SU-DHL-6 (cell line): ENCODE results near the gene DSG3.

Experiments used
- H2AFZ ChIP-seq: fragments of 200-600 bp; sonication (generic); 2 replicates; pipeline ENCODE4 v1.6.1; 2014; ENCODE audit warnings: low read depth, mild to moderate bottlenecking, moderate library complexity, mixed read lengths, antibody characterized with exemption, low read length; ENCODE audit not compliant: severe bottlenecking
- H3F3A ChIP-seq: fragments of 200-600 bp; shearing (Covaris generic); 2 replicates; pipeline ENCODE4 v1.6.0; 2016; ENCODE audit warnings: antibody characterized with exemption, mild to moderate bottlenecking; ENCODE audit not compliant: insufficient read depth
- H3K27ac ChIP-seq: fragments of 200-600 bp; sonication (generic); 2 replicates; pipeline ENCODE4 v1.5.1; 2016; ENCODE audit warnings: low read depth, mild to moderate bottlenecking, low read length, moderate library complexity, mixed read lengths
- H3K27me3 ChIP-seq: fragments of 200-600 bp; sonication (generic), shearing (Covaris generic); 2 replicates; pipeline ENCODE4 v1.6.0; 2014; ENCODE audit warnings: mild to moderate bottlenecking, low read length
- H3K36me3 ChIP-seq: fragments of 200-600 bp; sonication (generic); 2 replicates; pipeline ENCODE4 v1.6.1; 2014; ENCODE audit warnings: mild to moderate bottlenecking, low read length, mixed read lengths
- H3K4me2 ChIP-seq: fragments of 300-600, 200-600 bp; shearing (Covaris generic), sonication (generic); 2 replicates; pipeline ENCODE4 v1.6.0; 2014; ENCODE audit warnings: low read length, low read depth, mild to moderate bottlenecking; ENCODE audit not compliant: poor library complexity, severe bottlenecking
- H3K4me3 ChIP-seq: fragments of 200-600 bp; sonication (generic); 2 replicates; pipeline ENCODE4 v1.5.1; 2014; ENCODE audit warnings: antibody characterized with exemption, low read length, mild to moderate bottlenecking, mixed read lengths; ENCODE audit not compliant: insufficient read depth, poor library complexity, severe bottlenecking
- H3K79me2 ChIP-seq: fragments of 200-600 bp; sonication (generic); 2 replicates; pipeline ENCODE4 v1.6.1; 2014; ENCODE audit warnings: mild to moderate bottlenecking, low read length, moderate library complexity; ENCODE audit not compliant: insufficient read depth
- H3K9ac ChIP-seq: fragments of 200-600 bp; sonication (generic); 2 replicates; pipeline ENCODE4 v1.7.0; 2014; ENCODE audit warnings: mild to moderate bottlenecking, low read length
- H3K9me2 ChIP-seq: fragments of 200-600 bp; sonication (generic); replicated peaks from 2 replicates; pipeline ENCODE4 v1.6.1; 2014; ENCODE audit warnings: low read length; ENCODE audit not compliant: insufficient read depth
- H3K9me3 ChIP-seq: fragments of 200-600 bp; sonication (generic); 2 replicates; pipeline ENCODE4 v1.6.1; 2014; ENCODE audit warnings: low read length, mixed read lengths; ENCODE audit not compliant: insufficient read depth
- H4K20me1 ChIP-seq: fragments of 200-600 bp; sonication (generic); 2 replicates; pipeline ENCODE4 v1.6.1; 2014; ENCODE audit warnings: low read depth, mild to moderate bottlenecking, antibody characterized with exemption, low read length, moderate library complexity, mixed read lengths
- EZH2phosphoT487 ChIP-seq: fragments of 200-600 bp; sonication (generic), shearing (Covaris generic); conservative IDR thresholded peaks from 2 replicates; pipeline ENCODE4 v1.6.1; 2018; ENCODE audit warnings: mild to moderate bottlenecking, antibody characterized with exemption, low read length, moderate library complexity, mixed read lengths
- TF ChIP-seq, protein P1 (sequence below): fragments of 200-600 bp; sonication (generic); IDR thresholded peaks from one replicate; pipeline ENCODE4 v1.5.1; 2017; ENCODE audit warnings: antibody characterized with exemption, mild to moderate bottlenecking, low read length, moderate library complexity; ENCODE audit not compliant: insufficient read depth, poor library complexity, severe bottlenecking

Gene DSG3

GRCh38 chr18:31478688-31479087, 31.1 kb downstream of the DSG3 start:
- no peak overlapping the region for H3K4me3 ChIP-seq
- no peaks in the 10 kb centered on the region for H3K79me2 ChIP-seq
- H3K27ac ChIP-seq = no peak overlapping the region
- H3K36me3 ChIP-seq = no peaks in the 10 kb centered on the region
- no peaks in the 10 kb centered on the region for H3K9me3 ChIP-seq
- no peaks in the 10 kb centered on the region for H3K27me3 ChIP-seq
- H4K20me1 ChIP-seq = no peaks in the 10 kb centered on the region
- TF ChIP-seq EZH2phosphoT487 = no peak
- H3K9me2 ChIP-seq = no peaks in the 10 kb centered on the region
- H3F3A ChIP-seq = no peaks in the 10 kb centered on the region
- no peak overlapping the region for H2AFZ ChIP-seq
- H3K4me2 ChIP-seq = no peak overlapping the region
- H3K9ac ChIP-seq = no peak overlapping the region

DNA sequence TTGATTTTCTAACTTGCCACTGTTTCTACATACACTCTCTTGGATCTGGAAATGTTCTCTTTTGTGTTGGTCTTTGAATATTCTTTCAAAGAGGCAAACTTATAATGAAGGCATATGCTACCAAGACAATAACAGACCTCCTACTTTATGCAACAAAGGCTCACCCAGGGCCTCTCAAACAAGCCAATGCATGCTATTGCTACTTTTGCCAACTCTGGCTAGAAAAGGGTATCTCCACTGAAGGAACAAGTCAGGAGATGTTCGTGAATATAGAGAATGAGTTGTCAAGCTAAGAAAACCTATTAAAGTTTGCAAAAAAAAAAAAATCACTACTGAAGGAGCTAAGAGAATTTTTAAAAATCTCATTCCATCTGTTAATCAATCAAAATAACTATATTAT, 34.5 kb downstream of the DSG3 start:
- Histone ChIP-seq H2AFZ (no peak overlapping the region), H3K9me3 (no peaks in the 10 kb centered on the region), H3K27ac (no peak overlapping the region), H3K27me3 (no peaks in the 10 kb centered on the region), H3K79me2 (no peaks in the 10 kb centered on the region), H3K9me2 (no peaks in the 10 kb centered on the region), H4K20me1 (no peaks in the 10 kb centered on the region), H3K4me2 (no peak overlapping the region), H3K4me3 (no peak overlapping the region), H3K36me3 (no peaks in the 10 kb centered on the region), H3F3A (no peaks in the 10 kb centered on the region), H3K9ac (no peak overlapping the region)
- TF ChIP-seq, protein P1, sequence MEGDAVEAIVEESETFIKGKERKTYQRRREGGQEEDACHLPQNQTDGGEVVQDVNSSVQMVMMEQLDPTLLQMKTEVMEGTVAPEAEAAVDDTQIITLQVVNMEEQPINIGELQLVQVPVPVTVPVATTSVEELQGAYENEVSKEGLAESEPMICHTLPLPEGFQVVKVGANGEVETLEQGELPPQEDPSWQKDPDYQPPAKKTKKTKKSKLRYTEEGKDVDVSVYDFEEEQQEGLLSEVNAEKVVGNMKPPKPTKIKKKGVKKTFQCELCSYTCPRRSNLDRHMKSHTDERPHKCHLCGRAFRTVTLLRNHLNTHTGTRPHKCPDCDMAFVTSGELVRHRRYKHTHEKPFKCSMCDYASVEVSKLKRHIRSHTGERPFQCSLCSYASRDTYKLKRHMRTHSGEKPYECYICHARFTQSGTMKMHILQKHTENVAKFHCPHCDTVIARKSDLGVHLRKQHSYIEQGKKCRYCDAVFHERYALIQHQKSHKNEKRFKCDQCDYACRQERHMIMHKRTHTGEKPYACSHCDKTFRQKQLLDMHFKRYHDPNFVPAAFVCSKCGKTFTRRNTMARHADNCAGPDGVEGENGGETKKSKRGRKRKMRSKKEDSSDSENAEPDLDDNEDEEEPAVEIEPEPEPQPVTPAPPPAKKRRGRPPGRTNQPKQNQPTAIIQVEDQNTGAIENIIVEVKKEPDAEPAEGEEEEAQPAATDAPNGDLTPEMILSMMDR = no peak
- TF ChIP-seq EZH2phosphoT487 = no peak

- Histone ChIP-seq H3K36me3 (no peaks in the 10 kb centered on the region), H3K4me2 (no peak overlapping the region), H3K4me3 (no peak overlapping the region), H3K79me2 (no peaks in the 10 kb centered on the region), H3F3A (no peaks in the 10 kb centered on the region), H4K20me1 (no peaks in the 10 kb centered on the region), H3K27ac (no peak overlapping the region), H3K9ac (no peak overlapping the region), H2AFZ (no peak overlapping the region), H3K9me2 (no peaks in the 10 kb centered on the region), H3K9me3 (no peaks in the 10 kb centered on the region), H3K27me3 (no peaks in the 10 kb centered on the region)
- TF ChIP-seq, protein P1 = no peak
- TF ChIP-seq EZH2phosphoT487 = no peak
Observed at GRCh38 chr18:31483396-31483795, 35.9 kb downstream of the DSG3 start.

- Histone ChIP-seq H3K9ac (no peak overlapping the region), H3F3A (no peaks in the 10 kb centered on the region), H3K9me3 (no peaks in the 10 kb centered on the region), H4K20me1 (no peaks in the 10 kb centered on the region), H3K27me3 (no peaks in the 10 kb centered on the region), H3K4me2 (no peak overlapping the region), H3K27ac (no peak overlapping the region), H3K79me2 (no peaks in the 10 kb centered on the region), H3K9me2 (no peaks in the 10 kb centered on the region), H3K4me3 (no peak overlapping the region), H3K36me3 (no peaks in the 10 kb centered on the region), H2AFZ (no peak overlapping the region)
- no peak for TF ChIP-seq EZH2phosphoT487
- TF ChIP-seq, protein P1 = no peak
Observed at GRCh38 chr18:31484461-31484860, 36.9 kb downstream of the DSG3 start.
